ENCODE data around the gene PFN1. TPM values are rescaled to one million over a fixed set of nuclear protein-coding genes. Genes with fewer than 3 reads are reported as not detected.
A peak's percentile ranks its signal among the peaks of the same experiment; 100 is the strongest.

PFN1 gene
- total and polyA plus RNA-seq, 9 of the 15 experiments (the other 6 are each of a cell fraction or from before 2014, with no cell fraction given), result 60.5 to 1,479 (median 456) TPM

DNA sequence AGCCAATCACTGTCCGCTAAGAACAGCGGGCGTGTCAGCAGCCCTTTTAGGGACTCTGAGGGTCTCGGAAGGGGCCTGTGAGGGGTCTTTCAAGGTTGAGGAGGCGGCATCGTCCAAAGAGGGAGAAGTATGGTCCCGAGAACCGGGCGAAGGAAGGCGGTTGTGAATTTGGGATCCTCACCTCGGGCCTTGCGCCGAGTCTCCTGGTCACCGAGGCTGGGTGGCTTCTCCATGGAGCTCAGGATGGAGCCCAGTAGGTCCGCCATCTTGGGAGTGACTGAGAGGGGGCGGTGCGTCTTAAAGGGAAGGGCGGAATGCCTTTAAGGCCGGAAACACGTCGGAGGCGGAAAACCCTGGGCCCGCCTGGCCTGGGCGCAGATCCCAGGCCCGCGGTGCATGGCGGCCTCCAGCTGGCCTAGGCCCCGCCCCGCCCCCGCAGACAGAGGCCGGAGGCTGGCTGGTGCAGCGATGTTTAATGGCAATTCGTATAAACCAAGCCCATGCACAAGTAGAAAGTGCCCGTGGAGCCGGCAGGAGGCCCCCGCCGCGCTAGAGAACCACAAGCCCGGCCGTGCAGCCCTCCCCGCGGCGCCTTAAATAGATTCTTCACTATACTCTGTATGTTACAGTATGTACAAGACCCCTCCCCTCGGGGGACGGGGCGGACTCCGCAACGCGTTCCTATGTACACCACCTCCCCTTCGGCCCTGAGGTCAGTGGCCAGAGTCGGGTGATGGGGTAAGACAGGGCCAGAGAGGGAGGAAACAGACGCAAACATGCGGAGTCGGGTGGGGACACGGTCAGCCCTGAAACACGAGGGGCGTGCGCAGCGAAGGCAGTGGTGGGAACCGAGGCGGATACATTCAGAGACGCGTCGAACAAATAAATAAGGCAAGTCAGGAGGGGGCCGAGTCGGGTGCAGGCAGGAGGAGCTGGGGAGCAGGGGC is 19.5 kb upstream of the PFN1 start, which contains the start of gene SPAG7 (continued):
- peak; percentile 61 to 89; a peak in 3 of 4 replicates for TF ChIP-seq SIN3A (IDR thresholded peaks at IDR 0.05; ENCODE audit: borderline replicate concordance in 2 of 2, control insufficient read depth in 1 of 2, low read depth in 2 of 2, low read length in 2 of 2)
- no peak for TF ChIP-seq ZNF316 (IDR thresholded peaks at IDR 0.05)
- TF ChIP-seq SIX5 (IDR thresholded peaks at IDR 0.05; ENCODE audit: borderline replicate concordance in 1 of 2, insufficient read depth in 1 of 2, low read depth in 1 of 2, low read length in 2 of 2), result no peak
- TF ChIP-seq, protein P1, sequence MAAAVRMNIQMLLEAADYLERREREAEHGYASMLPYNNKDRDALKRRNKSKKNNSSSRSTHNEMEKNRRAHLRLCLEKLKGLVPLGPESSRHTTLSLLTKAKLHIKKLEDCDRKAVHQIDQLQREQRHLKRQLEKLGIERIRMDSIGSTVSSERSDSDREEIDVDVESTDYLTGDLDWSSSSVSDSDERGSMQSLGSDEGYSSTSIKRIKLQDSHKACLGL (CRISPR knock-in tag; IDR thresholded peaks at IDR 0.05; ENCODE audit: borderline replicate concordance, poor library complexity, severe bottlenecking), result no peak
- TF ChIP-seq ZNF124 (CRISPR knock-in tag; IDR thresholded peaks at IDR 0.05), result no peak
- TF ChIP-seq ZBTB17 (CRISPR knock-in tag; IDR thresholded peaks at IDR 0.05), result no peak
- TF ChIP-seq ZNF311 (CRISPR knock-in tag; IDR thresholded peaks at IDR 0.05), result no peak
- peak; percentile 15 to 42; a peak in 2 of 4 replicates for TF ChIP-seq NRF1 (conservative IDR thresholded peaks at IDR 0.05 in 1 of 2, IDR thresholded peaks at IDR 0.05 in 1 of 2)
- TF ChIP-seq CAMTA2 (CRISPR knock-in tag; conservative IDR thresholded peaks at IDR 0.05), result no peak
- no peak for TF ChIP-seq ETS2 (tag; IDR thresholded peaks at IDR 0.05; ENCODE audit: borderline replicate concordance, poor library complexity, severe bottlenecking)
- TF ChIP-seq PHF20 (IDR thresholded peaks at IDR 0.05; ENCODE audit: partially characterized antibody), result peak; percentile 72
- no peak for TF ChIP-seq KLF6 (CRISPR knock-in tag; IDR thresholded peaks at IDR 0.05; ENCODE audit: borderline replicate concordance)
- no peak for TF ChIP-seq CHD4 (IDR thresholded peaks at IDR 0.05; ENCODE audit: insufficient read depth, insufficient replicate concordance, low read depth, low read length, poor library complexity, severe bottlenecking)
- no peak for TF ChIP-seq ZNF133 (CRISPR knock-in tag; IDR thresholded peaks at IDR 0.05)
- TF ChIP-seq ZNF239 (CRISPR knock-in tag; IDR thresholded peaks at IDR 0.05), result no peak
- no peak for TF ChIP-seq ATF4 (CRISPR knock-in tag; IDR thresholded peaks at IDR 0.05)
- no peak for TF ChIP-seq ATF1 (CRISPR knock-in tag; IDR thresholded peaks at IDR 0.05)
- peak; percentile 67 for TF ChIP-seq ATF1 (tag; IDR thresholded peaks at IDR 0.05)
- no peak for TF ChIP-seq ZNF146 (CRISPR knock-in tag; IDR thresholded peaks at IDR 0.05; ENCODE audit: unreplicated experiment)
- TF ChIP-seq SMAD1 (IDR thresholded peaks at IDR 0.05; ENCODE audit: low read depth, low read length, partially characterized antibody), result peak; percentile 44
- no peak for TF ChIP-seq GTF2F1 (IDR thresholded peaks at IDR 0.05; ENCODE audit: low read depth, low read length)
- TF ChIP-seq ADNP (tag; IDR thresholded peaks at IDR 0.05), result no peak
- no peak for TF ChIP-seq ZNF384 (IDR thresholded peaks at IDR 0.05; ENCODE audit: low read depth, low read length)
- no peak for TF ChIP-seq PCBP2 (IDR thresholded peaks at IDR 0.05; ENCODE audit: low read depth, low read length, poor library complexity, severe bottlenecking)
- no peak for TF ChIP-seq SIN3B (IDR thresholded peaks at IDR 0.05; ENCODE audit: low read depth)
- no peak for TF ChIP-seq ZNF644 (tag; IDR thresholded peaks at IDR 0.05; ENCODE audit: low read depth)
- TF ChIP-seq FUS (optimal IDR thresholded peaks at IDR 0.05; ENCODE audit: low read depth, low read length), result no peak
- TF ChIP-seq XRCC5 (IDR thresholded peaks at IDR 0.05; ENCODE audit: low read depth, low read length), result peak; percentile 42; the same call in 1 of the 2 replicates
